ENCODE measurements around the gene DCC.

The DCC gene

GRCh38 chr18:52339891-52340371 is at the start of gene DCC:
Gene DCC, plus strand, starts transcription at chr18:52340197. Its CDS starts 591 bp downstream, at chr18:52340788.
- DNase-seq (ENCODE audit: insufficient read length, low spot score) (no peak), FAIRE-seq (no peak)

- FAIRE-seq: no peak
- no peak for DNase-seq (ENCODE audit: insufficient read length, low spot score)
Measured at GRCh38 chr18:52310651-52311050, 29.3 kb upstream of the DCC start.

GRCh38 chr18:52311331-52311730 is 28.7 kb upstream of the DCC start:
- DNase-seq (ENCODE audit: insufficient read length, low spot score): no peak
- no peak for FAIRE-seq

- no peak for DNase-seq (ENCODE audit: insufficient read length, low spot score)
- FAIRE-seq: no peak
Measured at GRCh38 chr18:52312346-52312745, 27.7 kb upstream of the DCC start.

GRCh38 chr18:52313213-52313612 is 26.8 kb upstream of the DCC start:
- no peak for DNase-seq (ENCODE audit: insufficient read length, low spot score)
- FAIRE-seq: no peak

- FAIRE-seq (no peak), DNase-seq (ENCODE audit: insufficient read length, low spot score) (no peak)
Measured at GRCh38 chr18:52319424-52319983, 20.5 kb upstream of the DCC start.

GRCh38 chr18:52322307-52322706 is 17.7 kb upstream of the DCC start:
- DNase-seq (ENCODE audit: insufficient read length, low spot score): no peak
- FAIRE-seq: no peak

GRCh38 chr18:52323802-52324201 is 16.2 kb upstream of the DCC start:
- DNase-seq (ENCODE audit: insufficient read length, low spot score) (no peak), FAIRE-seq (no peak)

GRCh38 chr18:52325997-52326396 is 14.0 kb upstream of the DCC start:
- DNase-seq (ENCODE audit: insufficient read length, low spot score) (no peak), FAIRE-seq (no peak)

- DNase-seq (ENCODE audit: insufficient read length, low spot score): no peak
- no peak for FAIRE-seq
Measured at GRCh38 chr18:52333860-52334259, 6.1 kb upstream of the DCC start.

GRCh38 chr18:52334307-52334706 is 5.7 kb upstream of the DCC start:
- FAIRE-seq: no peak
- no peak for DNase-seq (ENCODE audit: insufficient read length, low spot score)

- FAIRE-seq (no peak), DNase-seq (ENCODE audit: insufficient read length, low spot score) (no peak)
Measured at GRCh38 chr18:52334896-52335295, 5.1 kb upstream of the DCC start.

GRCh38 chr18:52337276-52337675 is 2.7 kb upstream of the DCC start:
- no peak for FAIRE-seq
- DNase-seq (ENCODE audit: insufficient read length, low spot score): no peak

GRCh38 chr18:52340406-52341102 is 557 bp downstream of the DCC start:
- FAIRE-seq (no peak), DNase-seq (ENCODE audit: insufficient read length, low spot score) (no peak)

- no peak for FAIRE-seq
- no peak for DNase-seq (ENCODE audit: insufficient read length, low spot score)
Measured at GRCh38 chr18:52341103-52341432, 1.1 kb downstream of the DCC start.

- DNase-seq (ENCODE audit: insufficient read length, low spot score) (no peak), FAIRE-seq (no peak)
Measured at GRCh38 chr18:52341608-52342381, 1.8 kb downstream of the DCC start.

- DNase-seq (ENCODE audit: insufficient read length, low spot score): no peak
- FAIRE-seq: no peak
Measured at GRCh38 chr18:52342456-52342855, 2.5 kb downstream of the DCC start.

- FAIRE-seq (no peak), DNase-seq (ENCODE audit: insufficient read length, low spot score) (no peak)
Measured at GRCh38 chr18:52343138-52343537, 3.1 kb downstream of the DCC start.

GRCh38 chr18:52343731-52344340 is 3.8 kb downstream of the DCC start:
- DNase-seq (ENCODE audit: insufficient read length, low spot score): no peak
- FAIRE-seq: no peak

GRCh38 chr18:52344881-52345280 is 4.9 kb downstream of the DCC start:
- no peak for FAIRE-seq

GRCh38 chr18:52345428-52345827 is 5.4 kb downstream of the DCC start:
- no peak for DNase-seq (ENCODE audit: insufficient read length, low spot score)

More at GRCh38 chr18:52344881-52345280, 4.9 kb downstream of the DCC start:
- DNase-seq (ENCODE audit: insufficient read length, low spot score): no peak

More at GRCh38 chr18:52345428-52345827, 5.4 kb downstream of the DCC start:
- no peak for FAIRE-seq
